Activated T-helper 9 cell treated with anti-CD3 and anti-CD28 coated beads, Interleukin-2, amount 50 U/mL, for 16 hours (primary cell): ENCODE results near the gene SULT1A1.

Source experiments
- DNase-seq: peaks from one replicate; pipeline ENCODE4 v3.0.0-alpha.2; 2020; ENCODE audit warnings: low read depth

SULT1A1 gene

DNA sequence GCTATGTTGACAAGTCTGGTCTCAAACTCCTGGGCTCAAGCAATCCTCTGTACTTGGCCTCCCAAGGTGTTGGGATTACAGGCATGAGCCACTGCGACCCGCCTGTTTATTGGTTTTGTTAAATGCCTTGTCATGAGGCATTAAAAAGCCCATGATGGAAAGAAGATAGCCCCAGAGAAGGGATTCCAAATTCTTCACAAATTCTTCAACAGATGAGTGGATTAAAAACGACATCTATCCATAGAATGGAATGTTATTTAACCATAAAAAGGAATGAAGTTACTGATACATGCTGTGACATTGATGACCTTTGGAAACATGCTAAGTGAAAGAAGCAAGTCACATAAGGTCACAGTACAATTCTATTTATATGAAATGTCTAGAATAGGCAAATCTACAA lies 51.4 kb downstream of the SULT1A1 start:
- DNase-seq: no peak

DNA sequence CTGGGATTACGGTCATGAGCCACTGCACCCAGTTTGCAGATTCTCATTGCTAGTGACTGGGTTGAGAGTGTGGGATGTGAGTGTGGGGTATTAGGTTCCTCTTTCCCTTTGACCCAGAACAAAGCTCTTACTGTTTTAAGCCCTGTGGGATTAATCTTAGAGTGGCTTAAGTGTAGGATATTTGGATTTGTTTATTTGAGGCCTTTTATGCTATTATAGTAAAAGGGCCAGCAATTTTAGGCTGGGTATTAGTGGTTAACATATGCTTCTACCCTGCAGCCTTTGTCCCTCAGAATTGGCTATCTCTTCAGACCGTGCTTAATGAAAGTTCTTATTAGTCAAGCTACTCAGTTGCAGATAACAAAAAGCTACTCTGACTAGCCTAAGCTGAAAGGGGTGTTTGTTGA lies 52.9 kb downstream of the SULT1A1 start:
- no peak for DNase-seq

DNA sequence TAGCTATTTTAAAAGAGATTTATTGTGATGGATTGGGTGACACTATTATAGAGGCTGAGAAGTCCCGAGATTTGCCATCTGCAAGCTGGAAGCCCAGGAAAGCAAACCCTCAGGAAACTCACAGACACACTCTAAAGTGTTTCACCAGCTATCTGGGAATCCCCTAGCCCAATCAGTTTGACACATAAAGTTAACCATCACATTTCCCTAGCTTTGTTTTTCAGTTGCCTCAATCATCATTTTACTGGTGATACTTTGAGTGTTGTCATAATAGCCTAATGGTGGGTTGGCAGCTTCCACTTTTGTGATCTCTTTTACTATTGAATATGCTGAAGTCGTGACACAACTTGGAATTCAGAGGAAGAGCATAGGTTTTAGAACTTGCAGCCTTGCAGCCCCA lies 54.3 kb downstream of the SULT1A1 start:
- DNase-seq: no peak
